ENCODE measurements around the gene GLDC.

Gene GLDC

DNA sequence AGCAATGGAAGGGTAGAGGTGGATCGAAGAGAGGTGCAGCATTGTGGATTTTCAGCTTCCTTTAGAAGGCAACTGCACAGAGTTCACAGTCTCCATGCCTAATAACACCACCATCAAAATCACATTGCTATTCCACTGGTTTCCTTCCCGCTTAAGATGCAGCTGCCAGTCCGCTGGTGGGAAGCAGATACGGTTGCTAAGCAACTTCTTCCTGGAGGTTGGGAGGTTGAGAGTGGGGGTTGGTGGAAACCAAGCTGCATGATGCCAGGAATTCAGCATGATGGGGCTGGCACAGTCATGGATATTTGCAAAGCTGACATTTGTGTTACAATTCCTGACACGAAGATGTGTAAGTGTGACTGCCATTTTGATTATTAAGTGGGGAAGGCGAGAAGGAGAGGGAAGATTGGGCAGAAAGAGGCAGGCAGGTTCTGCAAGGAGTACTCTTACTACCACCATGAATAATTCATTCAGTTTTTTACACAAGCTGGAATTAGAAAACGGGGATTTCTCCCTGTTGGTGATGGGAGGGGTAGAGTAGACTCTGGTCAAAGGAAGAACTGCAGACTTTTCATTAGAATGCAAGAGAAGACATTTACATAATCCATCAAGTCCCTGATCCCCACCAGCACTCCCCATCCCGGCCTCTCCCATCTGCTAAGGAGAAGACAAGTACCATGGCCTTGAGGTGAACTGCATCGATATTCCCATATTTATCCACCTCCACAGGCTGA, 87.5 kb downstream of the GLDC start:
- Histone ChIP-seq H3K9me2 (replicated peaks; ENCODE audit: insufficient read depth, low read length) (no peaks in the 10 kb centered on the region), H3K36me3 (replicated peaks; ENCODE audit: insufficient read depth, low read length) (no peaks in the 10 kb centered on the region), H3F3A (ENCODE audit: insufficient read depth, low read length) (no peaks in the 10 kb centered on the region), H3K27ac (ENCODE audit: low read length) (no peak overlapping the region), H3K4me3 (ENCODE audit: low read length) (no peak overlapping the region), H3K79me2 (ENCODE audit: low read length) (no peaks in the 10 kb centered on the region), H3K9ac (ENCODE audit: low read length) (no peak overlapping the region), H2AFZ (ENCODE audit: low read length) (no peak overlapping the region), H3K4me2 (ENCODE audit: low read depth, low read length) (no peak overlapping the region), H3K4me1 (ENCODE audit: low read length) (no peaks in the 10 kb centered on the region), H3K9me3 (replicated peaks; ENCODE audit: insufficient read depth, low read length) (no peaks in the 10 kb centered on the region), H3K27me3 (replicated peaks; ENCODE audit: insufficient read depth, low read length) (no peaks in the 10 kb centered on the region), H4K20me1 (ENCODE audit: insufficient read depth, low read length) (no peaks in the 10 kb centered on the region)
- no peak for DNase-seq
- TF ChIP-seq EZH2phosphoT487 (IDR thresholded peaks at IDR 0.05; ENCODE audit: low read length): no peak
- TF ChIP-seq EZH2 (optimal IDR thresholded peaks at IDR 0.05; ENCODE audit: low read depth, low read length): no peak
- TF ChIP-seq, protein P1, sequence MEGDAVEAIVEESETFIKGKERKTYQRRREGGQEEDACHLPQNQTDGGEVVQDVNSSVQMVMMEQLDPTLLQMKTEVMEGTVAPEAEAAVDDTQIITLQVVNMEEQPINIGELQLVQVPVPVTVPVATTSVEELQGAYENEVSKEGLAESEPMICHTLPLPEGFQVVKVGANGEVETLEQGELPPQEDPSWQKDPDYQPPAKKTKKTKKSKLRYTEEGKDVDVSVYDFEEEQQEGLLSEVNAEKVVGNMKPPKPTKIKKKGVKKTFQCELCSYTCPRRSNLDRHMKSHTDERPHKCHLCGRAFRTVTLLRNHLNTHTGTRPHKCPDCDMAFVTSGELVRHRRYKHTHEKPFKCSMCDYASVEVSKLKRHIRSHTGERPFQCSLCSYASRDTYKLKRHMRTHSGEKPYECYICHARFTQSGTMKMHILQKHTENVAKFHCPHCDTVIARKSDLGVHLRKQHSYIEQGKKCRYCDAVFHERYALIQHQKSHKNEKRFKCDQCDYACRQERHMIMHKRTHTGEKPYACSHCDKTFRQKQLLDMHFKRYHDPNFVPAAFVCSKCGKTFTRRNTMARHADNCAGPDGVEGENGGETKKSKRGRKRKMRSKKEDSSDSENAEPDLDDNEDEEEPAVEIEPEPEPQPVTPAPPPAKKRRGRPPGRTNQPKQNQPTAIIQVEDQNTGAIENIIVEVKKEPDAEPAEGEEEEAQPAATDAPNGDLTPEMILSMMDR (IDR thresholded peaks at IDR 0.05; ENCODE audit: low read length): no peak

DNA sequence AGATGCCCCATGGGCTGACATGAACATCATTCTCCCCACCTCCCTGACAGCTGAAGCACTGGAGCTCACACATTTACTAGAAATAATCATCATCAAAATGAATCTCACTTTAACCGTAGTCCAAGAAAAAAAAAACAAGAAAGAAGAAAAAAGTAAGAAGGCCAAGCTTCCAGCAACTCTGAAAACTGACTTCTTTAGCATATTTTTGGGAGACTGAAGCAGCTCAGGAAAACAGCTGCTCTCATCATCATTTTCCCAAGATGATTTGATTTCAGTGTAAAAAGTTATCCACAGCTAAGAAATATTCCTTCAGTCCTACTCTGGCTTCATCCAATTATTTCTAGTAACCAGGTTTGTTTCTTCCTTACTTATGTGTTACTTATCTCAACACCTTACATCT, 91.7 kb downstream of the GLDC start:
- no peak for DNase-seq
- H3K27me3 ChIP-seq (replicated peaks; ENCODE audit: insufficient read depth, low read length): no peaks in the 10 kb centered on the region
- no peaks in the 10 kb centered on the region for H4K20me1 ChIP-seq (ENCODE audit: insufficient read depth, low read length)
- H3K27ac ChIP-seq (ENCODE audit: low read length): no peak overlapping the region
- H3K9me2 ChIP-seq (replicated peaks; ENCODE audit: insufficient read depth, low read length): no peaks in the 10 kb centered on the region
- no peak for TF ChIP-seq EZH2 (optimal IDR thresholded peaks at IDR 0.05; ENCODE audit: low read depth, low read length)
- TF ChIP-seq EZH2phosphoT487 (IDR thresholded peaks at IDR 0.05; ENCODE audit: low read length): no peak
- TF ChIP-seq, protein P1 (IDR thresholded peaks at IDR 0.05; ENCODE audit: low read length): no peak
- no peaks in the 10 kb centered on the region for H3F3A ChIP-seq (ENCODE audit: insufficient read depth, low read length)
- no peak overlapping the region for H3K4me3 ChIP-seq (ENCODE audit: low read length)
- no peaks in the 10 kb centered on the region for H3K79me2 ChIP-seq (ENCODE audit: low read length)
- H3K36me3 ChIP-seq (replicated peaks; ENCODE audit: insufficient read depth, low read length): no peaks in the 10 kb centered on the region
- H3K4me2 ChIP-seq (ENCODE audit: low read depth, low read length): no peak overlapping the region
- H3K4me1 ChIP-seq (ENCODE audit: low read length): no peaks in the 10 kb centered on the region
- no peaks in the 10 kb centered on the region for H3K9me3 ChIP-seq (replicated peaks; ENCODE audit: insufficient read depth, low read length)
- H2AFZ ChIP-seq (ENCODE audit: low read length): no peak overlapping the region
- H3K9ac ChIP-seq (ENCODE audit: low read length): no peak overlapping the region

DNA sequence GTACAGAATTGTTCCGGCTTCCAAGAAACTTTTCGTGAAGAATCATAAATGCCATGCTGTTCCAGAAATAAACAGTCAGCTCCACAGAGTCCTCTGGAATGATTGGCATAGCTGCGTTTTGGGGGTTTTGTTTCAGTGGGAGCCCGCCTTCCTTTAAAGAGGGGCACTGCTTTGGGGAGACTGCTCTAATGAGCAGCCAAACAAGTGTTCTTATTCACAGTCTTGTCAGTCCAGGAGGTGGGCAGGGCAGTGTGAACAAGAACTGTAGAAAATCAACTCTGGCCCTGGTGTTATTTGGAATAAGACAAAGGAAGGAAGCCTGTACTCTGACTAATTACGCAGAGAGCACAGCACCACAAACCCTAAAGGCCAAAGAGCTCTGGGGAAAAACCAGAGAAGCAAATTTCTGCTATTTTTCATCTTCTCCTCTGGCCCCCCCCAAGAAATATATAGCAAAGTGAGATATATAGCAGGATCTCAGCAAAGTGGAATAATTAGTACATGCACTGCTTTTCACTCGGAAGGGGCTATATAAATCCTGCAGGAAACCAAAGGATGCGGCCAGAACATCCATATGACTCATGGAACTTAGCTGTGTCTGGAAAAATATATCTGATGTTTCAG, 92.9 kb downstream of the GLDC start:
- TF ChIP-seq, protein P1 (IDR thresholded peaks at IDR 0.05; ENCODE audit: low read length): no peak
- Histone ChIP-seq H3K9ac (ENCODE audit: low read length) (no peak overlapping the region), H3K79me2 (ENCODE audit: low read length) (no peaks in the 10 kb centered on the region), H3K4me3 (ENCODE audit: low read length) (no peak overlapping the region), H3K4me2 (ENCODE audit: low read depth, low read length) (no peak overlapping the region), H2AFZ (ENCODE audit: low read length) (no peak overlapping the region), H3K9me3 (replicated peaks; ENCODE audit: insufficient read depth, low read length) (no peaks in the 10 kb centered on the region), H3K9me2 (replicated peaks; ENCODE audit: insufficient read depth, low read length) (no peaks in the 10 kb centered on the region), H3K27ac (ENCODE audit: low read length) (no peak overlapping the region), H3K36me3 (replicated peaks; ENCODE audit: insufficient read depth, low read length) (no peaks in the 10 kb centered on the region), H3K27me3 (replicated peaks; ENCODE audit: insufficient read depth, low read length) (no peaks in the 10 kb centered on the region), H3K4me1 (ENCODE audit: low read length) (no peaks in the 10 kb centered on the region), H4K20me1 (ENCODE audit: insufficient read depth, low read length) (no peaks in the 10 kb centered on the region), H3F3A (ENCODE audit: insufficient read depth, low read length) (no peaks in the 10 kb centered on the region)
- no peak for DNase-seq

All from MM.1S (cell line).